Ovary (tissue), 9 donors: ENCODE data around the gene WBP2. TPM values are rescaled to one million over a fixed set of nuclear protein-coding genes. Genes with fewer than 3 reads are reported as not detected.

Source experiments
- DNase-seq, 5 donors: peaks; one replicate each; pipeline ENCODE4 v3.0.0-alpha.2; 2019 to 2020
- H3K27ac ChIP-seq, 2 donors: fragments of 200-600 bp; one replicate each; pipeline versions ENCODE4 v1.5.1 to v1.8.0; 2019 to 2022
- H3K27me3 ChIP-seq: fragments of 200-600 bp; one replicate; pipeline ENCODE4 v1.8.0; 2022
- H3K36me3 ChIP-seq: fragments of 200-600 bp; sonication (generic); one replicate; pipeline ENCODE4 v1.5.1; 2019
- H3K4me1 ChIP-seq: one replicate; pipeline ENCODE4 v1.8.1; 2013; ENCODE audit warnings: mild to moderate bottlenecking, moderate library complexity; ENCODE audit not compliant: insufficient read depth
- H3K4me3 ChIP-seq: fragments of 200-600 bp; sonication (generic); one replicate; pipeline ENCODE4 v1.5.1; 2017
- H3K9me3 ChIP-seq, 2 donors: fragments of 200-600 bp in 1 of 2; sonication (generic) in 1 of 2; one replicate each; pipeline versions ENCODE4 v1.5.1 to v1.8.1; 2013 to 2019; ENCODE audit warnings: mild to moderate bottlenecking in 1 of 2, moderate library complexity in 1 of 2
- EP300 ChIP-seq: sonication (generic); formaldehyde crosslinking; IDR thresholded peaks from one replicate; pipeline ENCODE4 v1.6.1; 2017; ENCODE audit warnings: antibody characterized with exemption
- POLR2A ChIP-seq: fragments of 450-650 bp; IDR thresholded peaks from one replicate; pipeline ENCODE4 v1.6.1; 2017; ENCODE audit warnings: antibody characterized with exemption, mild to moderate bottlenecking, moderate library complexity
- WGBS, 3 donors: extraction: QIAGEN DNeasy Blood & Tissue Kit in 1 of 3; methylation state at CpG; one replicate each; pipeline versions ENCODE4 v1.1.5 to v1.1.7; 2013 to 2017; 5-methylcytosine and 5-hydroxymethylcytosine counted together
- intact Hi-C, 4 donors: fragments of 100-400 bp; cut with DNase I; formaldehyde crosslinking; loops; one replicate each; pipeline versions ENCODE4 v1.11.0 to v1.15.1; 2022 to 2023
- polyA plus RNA-seq, 2 donors: library from polyadenylated mRNA; stranded (reverse); fragments of 200-250 nt in 1 of 2; fragments of 350-450 nt in 1 of 2; fragmentation: Illumina TruSeq in 1 of 2; extraction: RNeasy Lipid Tissue Mini Kit (QIAGEN cat#74804) in 1 of 2; gene quantifications; one replicate each; pipeline ENCODE4 v1.2.3, GENCODE V29; 2013 to 2014
- total RNA-seq, 7 donors: library from RNA; depleted of rRNA in 2 of 7; stranded (reverse); fragments of >200 nt in 2 of 7; fragmentation: NEBNext Ultra II Directional in 3 of 7; extraction: Animal tissue kit (Norgen Biotek cat#: 25700) in 3 of 7; gene quantifications; one replicate each; pipeline versions ENCODE4 v1.1.0 to v1.2.4, GENCODE V29; 2016 to 2023
- TF ChIP-seq, protein P1 (sequence below), 3 donors: fragments of 450-650 bp in 2 of 3; fragments of 200-600 bp in 1 of 3; IDR thresholded peaks; one replicate each; pipeline versions ENCODE4 v1.5.1 to v1.8.0; 2016 to 2022; ENCODE audit warnings: antibody characterized with exemption in 3 of 3, mild to moderate bottlenecking in 1 of 3
- donor health status: DM: no; HTN: no; CAD: no; lungs with moderate emphysema.
- donor health status: DM: no; HTN: no; CAD: no.
- donor health status: Bipolar disorder and iron deficiency.
- donor health status: DM: yes; HTN: yes; CAD: no.
- donor health status: DM: no; HTN: no; CAD: no.
- donor health status: DM: yes; HTN: yes; CAD: no.

The WBP2 gene
- total and polyA plus RNA-seq, 9 donors, result 48.5 to 184 (median 116) TPM

GRCh38 chr17:75824050-75824552, 31.0 kb downstream of the WBP2 start:
- peaks cover 3% of the 10 kb centered on the region for H3K4me1 ChIP-seq
- intact Hi-C loops, result no loop called here
- WGBS, 3 donors, result 80 to 86% (median 85%) methylated on average over 13 of the region's 13 CpGs
- peak in 1 of 5 donors; percentile 14 for DNase-seq
- H3K36me3 ChIP-seq, result no peaks in the 10 kb centered on the region
- H3K27me3 ChIP-seq, result no peaks in the 10 kb centered on the region
- no peak overlapping the region for H3K27ac ChIP-seq
- H3K9me3 ChIP-seq, result no peaks in the 10 kb centered on the region
- TF ChIP-seq, protein P1, sequence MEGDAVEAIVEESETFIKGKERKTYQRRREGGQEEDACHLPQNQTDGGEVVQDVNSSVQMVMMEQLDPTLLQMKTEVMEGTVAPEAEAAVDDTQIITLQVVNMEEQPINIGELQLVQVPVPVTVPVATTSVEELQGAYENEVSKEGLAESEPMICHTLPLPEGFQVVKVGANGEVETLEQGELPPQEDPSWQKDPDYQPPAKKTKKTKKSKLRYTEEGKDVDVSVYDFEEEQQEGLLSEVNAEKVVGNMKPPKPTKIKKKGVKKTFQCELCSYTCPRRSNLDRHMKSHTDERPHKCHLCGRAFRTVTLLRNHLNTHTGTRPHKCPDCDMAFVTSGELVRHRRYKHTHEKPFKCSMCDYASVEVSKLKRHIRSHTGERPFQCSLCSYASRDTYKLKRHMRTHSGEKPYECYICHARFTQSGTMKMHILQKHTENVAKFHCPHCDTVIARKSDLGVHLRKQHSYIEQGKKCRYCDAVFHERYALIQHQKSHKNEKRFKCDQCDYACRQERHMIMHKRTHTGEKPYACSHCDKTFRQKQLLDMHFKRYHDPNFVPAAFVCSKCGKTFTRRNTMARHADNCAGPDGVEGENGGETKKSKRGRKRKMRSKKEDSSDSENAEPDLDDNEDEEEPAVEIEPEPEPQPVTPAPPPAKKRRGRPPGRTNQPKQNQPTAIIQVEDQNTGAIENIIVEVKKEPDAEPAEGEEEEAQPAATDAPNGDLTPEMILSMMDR (IDR thresholded peaks at IDR 0.05), result no peak
- TF ChIP-seq POLR2A (no peak), EP300 (no peak)
- H3K4me3 ChIP-seq, result no peak overlapping the region

- Histone ChIP-seq H3K36me3 (no peaks in the 10 kb centered on the region), H3K4me3 (no peak overlapping the region), H3K9me3 (no peaks in the 10 kb centered on the region), H3K4me1 (peaks cover 3% of the 10 kb centered on the region), H3K27me3 (no peaks in the 10 kb centered on the region), H3K27ac (no peak overlapping the region)
- WGBS, 3 donors, result 86 to 89% (median 87%) methylated on average over 27 to 28 of the region's 28 CpGs
- intact Hi-C loops, result no loop called here
- TF ChIP-seq EP300, result no peak
- TF ChIP-seq, protein P1 (IDR thresholded peaks at IDR 0.05), result no peak
- TF ChIP-seq POLR2A, result no peak
- DNase-seq, result peak in 1 of 5 donors; percentile 19
These were observed 31.7 kb downstream of the WBP2 start for GRCh38 chr17:75823257-75824041.

DNA sequence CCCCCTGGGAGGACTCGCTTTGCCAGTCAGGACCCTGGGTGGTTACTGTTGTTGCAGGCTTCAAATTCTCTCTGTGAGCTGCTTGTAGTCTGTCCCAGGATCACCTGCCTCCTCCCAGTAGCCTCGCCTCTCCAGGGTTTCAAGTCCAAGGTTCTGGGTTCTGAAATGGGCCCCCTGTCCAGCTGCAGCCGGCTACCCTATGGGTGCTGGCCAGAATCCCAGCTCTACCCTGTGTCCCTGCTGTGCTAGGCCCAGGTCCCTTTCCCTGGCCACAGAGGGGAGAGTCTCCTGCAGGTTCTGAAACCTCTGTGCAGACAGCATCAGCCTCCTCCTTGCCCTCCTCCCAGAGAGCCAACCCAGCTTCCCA, 32.4 kb downstream of the WBP2 start:
- H3K27ac ChIP-seq, result peak overlapping the region in 1 of 2 donors; percentile 43
- peaks cover under 1% of the 10 kb centered on the region for H3K4me1 ChIP-seq
- intact Hi-C loops, result no loop called here
- no peaks in the 10 kb centered on the region for H3K36me3 ChIP-seq
- peak in 1 of 5 donors; percentile 18 for DNase-seq
- H3K27me3 ChIP-seq, result no peaks in the 10 kb centered on the region
- 69 to 89% (median 85%) methylated on average over 3 of the region's 3 CpGs for WGBS, 3 donors
- TF ChIP-seq EP300, result no peak
- no peak for TF ChIP-seq POLR2A
- TF ChIP-seq, protein P1 (IDR thresholded peaks at IDR 0.05), result no peak
- no peaks in the 10 kb centered on the region for H3K9me3 ChIP-seq
- H3K4me3 ChIP-seq, result no peak overlapping the region

DNA sequence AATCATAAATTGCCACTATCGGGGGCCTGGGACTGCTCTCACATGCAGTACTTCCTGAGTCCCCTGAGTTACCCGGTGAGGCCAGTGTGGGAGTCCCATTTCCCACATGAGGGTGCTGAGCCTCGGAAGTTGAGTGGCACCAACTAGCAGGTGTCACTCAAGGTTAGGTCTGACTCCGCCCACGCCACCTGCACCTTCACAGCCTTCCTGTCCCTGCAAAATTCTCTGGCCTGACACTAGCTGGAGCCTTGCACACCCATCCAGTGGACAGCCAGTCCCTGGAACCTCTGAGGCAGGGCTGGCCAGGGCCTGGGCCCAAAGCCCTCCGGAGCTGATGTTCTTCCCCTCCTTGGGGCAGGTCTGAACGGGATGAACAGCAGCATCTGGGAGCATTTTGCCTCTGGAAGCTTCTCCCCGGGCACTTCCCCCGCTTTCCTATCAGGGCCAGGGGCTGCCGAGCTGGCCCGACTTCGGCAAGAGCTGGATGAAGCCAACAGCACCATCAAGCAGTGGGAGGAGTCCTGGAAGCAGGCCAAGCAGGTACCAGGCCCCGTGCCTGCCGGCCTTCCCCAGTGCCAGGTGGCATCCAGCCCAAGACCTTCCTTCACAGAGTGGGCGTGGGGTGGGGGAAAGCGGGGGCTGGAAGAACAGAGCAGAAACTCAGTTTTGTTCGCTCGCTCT, 32.9 kb downstream of the WBP2 start:
- Histone ChIP-seq H3K36me3 (no peaks in the 10 kb centered on the region), H3K27me3 (no peaks in the 10 kb centered on the region), H3K4me1 (no peaks in the 10 kb centered on the region), H3K4me3 (no peak overlapping the region), H3K27ac (peak overlapping the region; percentile 12 to 43), H3K9me3 (no peaks in the 10 kb centered on the region)
- WGBS, 3 donors, result 46 to 58% (median 52%) methylated on average over 17 to 18 of the region's 18 CpGs
- TF ChIP-seq EP300, result no peak
- TF ChIP-seq, protein P1 (IDR thresholded peaks at IDR 0.05), result no peak
- no peak for TF ChIP-seq POLR2A
- intact Hi-C loops, result no loop called here
- DNase-seq, result peak; percentile 46 to 76 (median 68)
